HEK293 (cell line): ENCODE results near the gene MAN2B2.

Experiments
- CTCF ChIP-seq: fragments of 450-650 bp; formaldehyde crosslinking; IDR thresholded peaks from 2 replicates; pipeline ENCODE4 v1.5.1; 2016; ENCODE audit warnings: missing biosample characterization, missing genetic modification characterization
- KLF10 ChIP-seq: fragments of 450-650 bp; IDR thresholded peaks from 2 replicates; pipeline ENCODE4 v1.5.1; 2018; ENCODE audit warnings: missing biosample characterization, mild to moderate bottlenecking, missing genetic modification characterization
- MYNN ChIP-seq: fragments of 450-650 bp; formaldehyde crosslinking; IDR thresholded peaks from 2 replicates; pipeline ENCODE4 v1.5.1; 2016; ENCODE audit warnings: missing biosample characterization, missing genetic modification characterization, borderline replicate concordance
- PATZ1 ChIP-seq: fragments of 450-650 bp; formaldehyde crosslinking; IDR thresholded peaks from 2 replicates; pipeline ENCODE4 v1.5.1; 2016; ENCODE audit warnings: missing biosample characterization, missing genetic modification characterization
- ZEB2 ChIP-seq: fragments of 450-650 bp; formaldehyde crosslinking; IDR thresholded peaks from 2 replicates; pipeline ENCODE4 v1.5.1; 2016; ENCODE audit warnings: missing biosample characterization, missing genetic modification characterization
- ZNF274 ChIP-seq, 2 experiments: fragments of 200-500 bp in 1 of 2; fragments of 450-650 bp in 1 of 2; sonication (Bioruptor generic) in 1 of 2; formaldehyde crosslinking in 1 of 2; IDR thresholded peaks; 2 replicates each; pipeline versions ENCODE4 v1.5.1 to v1.6.1; 2014 to 2016; ENCODE audit warnings: borderline replicate concordance in 1 of 2, inconsistent platforms in 1 of 2, low read length in 1 of 2, missing biosample characterization in 1 of 2, missing genetic modification characterization in 1 of 2
- ZNF792 ChIP-seq: fragments of 450-650 bp; formaldehyde crosslinking; IDR thresholded peaks from 2 replicates; pipeline ENCODE4 v1.5.1; 2016; ENCODE audit warnings: missing biosample characterization, missing genetic modification characterization
- TF ChIP-seq, protein P1 (sequence below): fragments of 450-650 bp; formaldehyde crosslinking; IDR thresholded peaks from 2 replicates; pipeline ENCODE4 v1.5.1; 2016; ENCODE audit warnings: missing biosample characterization, missing genetic modification characterization
- TF ChIP-seq, protein P2 (sequence below): fragments of 450-650 bp; formaldehyde crosslinking; IDR thresholded peaks from 2 replicates; pipeline ENCODE4 v1.5.1; 2016; ENCODE audit warnings: missing biosample characterization, missing genetic modification characterization
- TF ChIP-seq, protein P3 (sequence below): fragments of 450-650 bp; formaldehyde crosslinking; IDR thresholded peaks from 2 replicates; pipeline ENCODE4 v1.5.1; 2017; ENCODE audit warnings: missing biosample characterization, missing genetic modification characterization

GRCh38 chr4:6555519-6555918 is 19.5 kb upstream of the MAN2B2 start:
- TF ChIP-seq MYNN (tag by site-specific recombination), result no peak
- TF ChIP-seq CTCF (tag by site-specific recombination), result no peak
- TF ChIP-seq, protein P1, sequence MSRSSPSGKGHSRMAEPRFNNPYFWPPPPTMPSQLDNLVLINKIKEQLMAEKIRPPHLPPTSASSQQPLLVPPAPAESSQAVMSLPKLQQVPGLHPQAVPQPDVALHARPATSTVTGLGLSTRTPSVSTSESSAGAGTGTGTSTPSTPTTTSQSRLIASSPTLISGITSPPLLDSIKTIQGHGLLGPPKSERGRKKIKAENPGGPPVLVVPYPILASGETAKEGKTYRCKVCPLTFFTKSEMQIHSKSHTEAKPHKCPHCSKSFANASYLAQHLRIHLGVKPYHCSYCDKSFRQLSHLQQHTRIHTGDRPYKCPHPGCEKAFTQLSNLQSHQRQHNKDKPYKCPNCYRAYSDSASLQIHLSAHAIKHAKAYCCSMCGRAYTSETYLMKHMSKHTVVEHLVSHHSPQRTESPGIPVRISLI, result no peak
- no peak for TF ChIP-seq KLF10 (tag by site-specific recombination)
- no peak for TF ChIP-seq ZNF274 (IDR thresholded peaks at IDR 0.05; ENCODE audit: low read length)
- no peak for TF ChIP-seq ZNF274 (tag by site-specific recombination; IDR thresholded peaks at IDR 0.05; ENCODE audit: borderline replicate concordance)
- no peak for TF ChIP-seq PATZ1 (tag by site-specific recombination)
- no peak for TF ChIP-seq ZNF792 (tag by site-specific recombination)
- TF ChIP-seq ZEB2, result no peak
- TF ChIP-seq, protein P2, sequence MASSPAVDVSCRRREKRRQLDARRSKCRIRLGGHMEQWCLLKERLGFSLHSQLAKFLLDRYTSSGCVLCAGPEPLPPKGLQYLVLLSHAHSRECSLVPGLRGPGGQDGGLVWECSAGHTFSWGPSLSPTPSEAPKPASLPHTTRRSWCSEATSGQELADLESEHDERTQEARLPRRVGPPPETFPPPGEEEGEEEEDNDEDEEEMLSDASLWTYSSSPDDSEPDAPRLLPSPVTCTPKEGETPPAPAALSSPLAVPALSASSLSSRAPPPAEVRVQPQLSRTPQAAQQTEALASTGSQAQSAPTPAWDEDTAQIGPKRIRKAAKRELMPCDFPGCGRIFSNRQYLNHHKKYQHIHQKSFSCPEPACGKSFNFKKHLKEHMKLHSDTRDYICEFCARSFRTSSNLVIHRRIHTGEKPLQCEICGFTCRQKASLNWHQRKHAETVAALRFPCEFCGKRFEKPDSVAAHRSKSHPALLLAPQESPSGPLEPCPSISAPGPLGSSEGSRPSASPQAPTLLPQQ (tag by site-specific recombination), result no peak
- TF ChIP-seq, protein P3, sequence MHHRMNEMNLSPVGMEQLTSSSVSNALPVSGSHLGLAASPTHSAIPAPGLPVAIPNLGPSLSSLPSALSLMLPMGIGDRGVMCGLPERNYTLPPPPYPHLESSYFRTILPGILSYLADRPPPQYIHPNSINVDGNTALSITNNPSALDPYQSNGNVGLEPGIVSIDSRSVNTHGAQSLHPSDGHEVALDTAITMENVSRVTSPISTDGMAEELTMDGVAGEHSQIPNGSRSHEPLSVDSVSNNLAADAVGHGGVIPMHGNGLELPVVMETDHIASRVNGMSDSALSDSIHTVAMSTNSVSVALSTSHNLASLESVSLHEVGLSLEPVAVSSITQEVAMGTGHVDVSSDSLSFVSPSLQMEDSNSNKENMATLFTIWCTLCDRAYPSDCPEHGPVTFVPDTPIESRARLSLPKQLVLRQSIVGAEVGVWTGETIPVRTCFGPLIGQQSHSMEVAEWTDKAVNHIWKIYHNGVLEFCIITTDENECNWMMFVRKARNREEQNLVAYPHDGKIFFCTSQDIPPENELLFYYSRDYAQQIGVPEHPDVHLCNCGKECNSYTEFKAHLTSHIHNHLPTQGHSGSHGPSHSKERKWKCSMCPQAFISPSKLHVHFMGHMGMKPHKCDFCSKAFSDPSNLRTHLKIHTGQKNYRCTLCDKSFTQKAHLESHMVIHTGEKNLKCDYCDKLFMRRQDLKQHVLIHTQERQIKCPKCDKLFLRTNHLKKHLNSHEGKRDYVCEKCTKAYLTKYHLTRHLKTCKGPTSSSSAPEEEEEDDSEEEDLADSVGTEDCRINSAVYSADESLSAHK (tag by site-specific recombination), result no peak
